HG03025 (cell line): ENCODE measurements around the gene CNPY3.

ENCODE experiments used
- ATAC-seq: cut with Tn5 transposase; IDR thresholded peaks from one replicate; pipeline ENCODE4 v1.9.1; 2021; ENCODE audit warnings: mild to moderate bottlenecking, moderate library complexity; ENCODE audit not compliant: unreplicated experiment, low FRiP score

Gene CNPY3

DNA sequence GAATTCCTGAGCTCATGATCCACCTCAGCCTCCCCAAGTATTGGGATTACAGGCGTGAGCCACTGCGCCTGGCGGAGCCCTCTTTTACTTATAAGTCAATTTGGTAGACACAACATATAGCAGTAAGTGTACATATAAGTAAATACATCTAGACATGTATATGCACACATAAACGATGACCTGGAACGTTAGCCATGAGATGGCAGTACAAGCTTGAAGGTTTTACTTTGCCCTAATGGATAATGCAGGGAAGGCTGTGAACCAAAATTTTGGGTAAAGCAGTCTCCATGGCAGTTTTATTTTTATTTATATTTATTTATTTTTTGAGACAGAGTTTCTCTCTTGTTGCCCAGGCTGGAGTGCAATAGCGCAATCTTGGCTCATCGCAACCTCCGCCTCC is 28.8 kb downstream of the CNPY3 start:
- ATAC-seq = no peak

DNA sequence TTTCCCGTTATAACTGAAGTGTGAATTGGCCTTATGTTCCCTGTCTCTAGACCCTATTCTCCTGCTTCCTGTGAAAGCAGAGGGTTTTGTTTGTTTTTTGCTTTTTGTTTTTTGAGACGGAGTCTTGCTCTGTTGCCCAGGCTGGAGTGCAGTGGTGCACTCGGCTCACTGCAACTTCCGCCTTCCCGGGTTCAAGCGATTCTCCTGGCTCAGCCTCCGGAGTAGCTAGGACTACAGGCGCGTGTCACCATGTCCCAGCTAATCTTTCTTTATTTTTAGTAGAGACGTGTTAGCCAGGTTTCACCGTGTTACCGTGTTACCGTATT is 30.6 kb downstream of the CNPY3 start:
- no peak for ATAC-seq

DNA sequence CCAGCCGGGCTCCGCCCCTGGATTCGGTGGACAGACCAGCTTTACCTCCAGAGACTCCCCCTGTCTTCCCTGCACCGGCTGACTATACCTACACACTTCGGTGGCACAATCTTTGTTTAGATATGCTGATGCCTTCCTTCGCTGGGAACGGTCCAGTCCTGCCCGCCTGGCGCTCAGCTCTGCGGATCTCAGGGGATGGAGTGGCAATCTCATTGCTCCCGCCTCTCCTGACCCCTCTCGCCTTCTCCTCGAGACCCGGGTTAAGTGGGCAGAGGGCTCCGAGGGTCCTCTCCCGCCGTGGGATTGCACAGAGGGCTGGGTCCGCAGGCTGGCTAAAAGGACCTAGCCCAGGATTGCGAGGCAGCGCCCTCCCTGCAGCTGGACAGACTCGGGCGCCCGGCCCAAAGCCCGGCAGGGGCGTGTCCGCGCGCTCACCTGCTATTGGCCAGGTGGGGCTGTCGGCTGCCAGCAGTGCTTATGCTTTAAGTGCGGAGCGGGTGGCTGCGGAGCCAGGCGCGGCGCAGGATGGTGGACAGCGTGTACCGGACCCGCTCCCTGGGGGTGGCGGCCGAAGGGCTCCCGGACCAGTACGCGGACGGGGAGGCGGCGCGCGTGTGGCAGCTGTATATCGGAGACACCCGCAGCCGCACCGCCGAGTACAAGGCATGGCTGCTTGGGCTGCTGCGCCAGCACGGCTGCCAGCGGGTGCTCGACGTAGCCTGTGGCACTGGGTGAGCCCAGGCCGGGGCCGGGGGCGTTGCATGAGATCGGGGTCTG is 31.2 kb downstream of the CNPY3 start, which contains the start of gene GNMT:
TSS of gene GNMT (plus strand) at position 512 of the 777 bp plus-strand sequence. CDS start at position 526, 14 bp downstream.
- ATAC-seq = no peak

DNA sequence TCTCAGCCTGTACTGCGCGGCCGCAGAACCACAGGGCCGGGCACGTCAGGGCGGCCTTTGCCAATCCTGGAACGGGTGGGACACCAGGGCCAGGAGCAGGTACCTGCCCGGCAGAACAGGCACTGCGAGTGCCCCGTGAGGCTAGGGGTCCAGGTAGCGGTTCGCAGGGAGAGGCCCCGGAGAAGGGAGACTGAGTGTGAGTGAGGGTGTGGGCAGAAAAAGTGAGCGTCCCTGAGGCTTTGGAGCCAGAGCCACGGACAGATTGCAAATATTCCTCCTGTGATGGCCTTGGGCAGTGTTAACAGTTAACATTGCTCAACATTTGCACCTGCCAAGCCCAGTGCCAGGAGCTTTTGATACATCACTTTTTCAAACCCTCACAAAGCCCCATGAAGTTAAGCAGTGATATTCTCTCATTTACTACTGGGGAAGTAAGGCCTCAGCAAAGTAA is 31.8 kb downstream of the CNPY3 start:
- ATAC-seq = no peak

DNA sequence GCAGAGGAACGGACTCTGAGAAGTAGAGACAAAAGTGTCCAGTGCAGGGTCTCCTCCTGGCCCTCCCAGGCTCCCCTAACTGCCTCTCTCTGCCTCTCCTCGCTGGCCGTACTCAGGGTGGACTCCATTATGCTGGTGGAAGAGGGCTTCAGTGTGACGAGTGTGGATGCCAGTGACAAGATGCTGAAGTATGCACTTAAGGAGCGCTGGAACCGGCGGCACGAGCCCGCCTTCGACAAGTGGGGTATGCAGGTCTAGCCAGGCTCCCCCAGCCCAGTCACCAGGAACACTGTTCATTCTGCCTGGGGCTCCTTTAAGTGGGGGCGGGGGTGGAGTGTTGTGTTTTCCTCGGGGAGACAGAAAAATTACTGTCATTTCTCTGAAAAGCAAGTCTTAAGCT is 32.8 kb downstream of the CNPY3 start:
- no peak for ATAC-seq

DNA sequence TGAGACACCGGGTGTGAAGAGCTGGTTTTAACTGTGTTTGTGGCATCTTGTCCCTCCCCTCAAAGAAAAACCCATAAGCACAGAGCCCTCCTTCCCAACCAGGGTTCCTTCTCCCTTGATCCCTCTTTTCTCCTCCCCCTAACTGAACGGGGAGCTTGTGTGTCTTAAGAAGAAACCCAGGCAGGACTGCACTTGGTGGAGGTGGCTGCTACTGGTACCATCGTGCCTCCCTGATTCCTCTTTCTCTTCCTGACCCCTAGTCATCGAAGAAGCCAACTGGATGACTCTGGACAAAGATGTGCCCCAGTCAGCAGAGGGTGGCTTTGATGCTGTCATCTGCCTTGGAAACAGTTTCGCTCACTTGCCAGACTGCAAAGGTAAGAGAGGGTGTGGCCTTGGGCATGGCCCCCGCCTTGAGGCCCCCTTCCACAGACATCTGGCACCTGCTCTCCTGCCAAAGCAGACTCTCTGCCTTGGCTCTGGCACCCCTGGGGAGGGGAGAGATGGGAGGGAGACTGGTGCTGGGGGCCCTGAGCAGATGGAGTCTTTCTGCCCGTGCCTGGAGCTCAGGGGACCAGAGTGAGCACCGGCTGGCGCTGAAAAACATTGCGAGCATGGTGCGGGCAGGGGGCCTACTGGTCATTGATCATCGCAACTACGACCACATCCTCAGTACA is 33.4 kb downstream of the CNPY3 start:
- ATAC-seq = no peak

DNA sequence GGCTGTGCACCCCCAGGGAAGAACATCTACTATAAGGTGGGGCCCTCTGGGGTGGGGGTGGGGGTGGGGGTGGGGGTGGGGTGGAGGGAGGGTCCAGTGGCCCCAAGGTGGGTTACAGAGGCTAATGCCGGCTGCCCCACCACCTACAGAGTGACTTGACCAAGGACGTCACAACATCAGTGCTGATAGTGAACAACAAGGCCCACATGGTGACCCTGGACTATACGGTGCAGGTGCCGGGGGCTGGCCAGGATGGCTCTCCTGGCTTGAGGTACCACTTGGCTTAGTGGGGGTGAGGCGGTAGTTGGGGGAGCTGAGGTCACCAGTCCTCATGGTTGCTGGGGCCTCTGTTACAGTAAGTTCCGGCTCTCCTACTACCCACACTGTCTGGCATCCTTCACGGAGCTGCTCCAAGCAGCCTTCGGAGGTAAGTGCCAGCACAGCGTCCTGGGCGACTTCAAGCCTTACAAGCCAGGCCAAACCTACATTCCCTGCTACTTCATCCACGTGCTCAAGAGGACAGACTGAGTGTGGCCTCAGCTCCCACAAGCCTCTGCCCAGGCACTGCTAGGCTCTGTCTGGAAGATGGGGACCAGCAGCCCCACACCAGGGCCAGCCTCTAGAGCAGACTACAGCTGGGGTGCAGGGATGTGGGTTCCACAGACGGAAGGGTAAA is 34.0 kb downstream of the CNPY3 start:
- no peak for ATAC-seq

DNA sequence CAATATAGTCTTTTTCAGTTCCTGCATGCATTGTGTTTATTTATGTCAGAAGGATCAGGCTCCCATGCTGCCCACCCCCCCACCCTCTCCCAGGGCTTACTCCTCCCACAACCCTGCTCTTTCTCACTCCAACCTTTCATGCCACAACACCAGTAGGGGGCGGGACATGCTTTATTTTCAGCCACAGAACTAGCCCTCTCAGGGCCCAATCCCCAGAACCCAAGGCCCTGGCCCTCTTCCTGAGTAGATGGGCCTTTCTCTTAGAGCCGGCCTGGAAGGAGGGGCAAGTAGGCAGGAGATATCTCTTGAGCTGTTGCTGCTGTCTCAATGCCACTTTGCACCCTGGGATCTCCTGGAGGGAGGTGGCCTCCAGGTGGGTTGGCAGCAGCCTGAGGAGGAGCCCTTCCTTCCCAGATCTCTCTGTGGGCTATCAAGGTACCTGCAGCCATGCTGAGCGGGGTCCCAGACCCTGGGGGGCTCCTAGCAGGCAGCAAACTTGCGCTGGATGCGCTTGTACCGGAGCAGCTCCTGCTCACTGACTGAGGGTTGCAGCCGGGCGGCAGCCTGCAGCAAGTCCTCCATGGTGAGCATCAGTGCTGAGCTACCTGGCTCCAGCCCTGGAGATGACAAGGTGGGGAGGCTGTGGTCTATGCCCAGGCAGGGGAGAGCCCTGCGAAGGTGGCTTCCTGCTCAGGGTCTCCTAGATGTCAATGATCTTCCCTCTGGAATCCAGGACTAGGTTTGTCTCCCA is 34.8 kb downstream of the CNPY3 start:
- no peak for ATAC-seq

DNA sequence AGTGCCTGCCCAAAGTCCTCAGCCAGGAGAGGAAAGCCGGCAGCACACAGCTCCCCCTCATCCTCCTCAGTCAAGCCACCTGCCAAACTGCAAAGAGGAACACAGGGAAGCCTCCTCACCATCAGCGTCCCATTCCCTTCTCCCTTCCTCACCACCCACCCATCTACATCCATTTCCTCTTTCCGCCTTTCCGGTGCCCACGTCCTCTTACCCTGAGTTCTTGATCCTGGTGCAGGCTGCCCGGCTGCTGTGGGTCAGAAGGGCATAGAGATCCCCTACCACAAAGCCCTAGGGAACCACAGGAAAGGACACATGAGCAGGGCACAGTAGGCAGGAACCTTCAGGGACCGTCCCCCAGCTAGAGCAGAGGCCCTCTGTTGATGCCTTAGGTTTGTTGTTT is 37.3 kb downstream of the CNPY3 start:
- no peak for ATAC-seq

DNA sequence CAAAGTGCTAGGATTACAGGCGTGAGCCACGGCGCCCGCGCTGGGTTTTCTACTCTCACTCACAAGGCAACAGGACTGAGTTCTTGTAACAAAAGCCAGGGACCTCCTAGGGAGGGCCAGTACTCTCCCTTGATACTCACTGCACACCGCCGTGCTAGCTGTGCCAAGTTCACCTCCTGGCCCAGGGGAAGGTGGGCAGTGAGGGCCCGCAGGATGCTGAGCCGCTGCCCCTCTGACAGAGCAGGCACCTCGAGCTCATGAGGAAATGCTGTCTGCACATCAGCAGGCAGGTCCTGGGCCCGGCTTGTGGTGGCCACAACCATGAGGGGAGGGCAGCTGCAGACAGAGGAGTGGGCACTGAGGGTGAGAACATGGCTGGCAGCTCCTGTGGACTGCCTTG is 37.9 kb downstream of the CNPY3 start:
- no peak for ATAC-seq

DNA sequence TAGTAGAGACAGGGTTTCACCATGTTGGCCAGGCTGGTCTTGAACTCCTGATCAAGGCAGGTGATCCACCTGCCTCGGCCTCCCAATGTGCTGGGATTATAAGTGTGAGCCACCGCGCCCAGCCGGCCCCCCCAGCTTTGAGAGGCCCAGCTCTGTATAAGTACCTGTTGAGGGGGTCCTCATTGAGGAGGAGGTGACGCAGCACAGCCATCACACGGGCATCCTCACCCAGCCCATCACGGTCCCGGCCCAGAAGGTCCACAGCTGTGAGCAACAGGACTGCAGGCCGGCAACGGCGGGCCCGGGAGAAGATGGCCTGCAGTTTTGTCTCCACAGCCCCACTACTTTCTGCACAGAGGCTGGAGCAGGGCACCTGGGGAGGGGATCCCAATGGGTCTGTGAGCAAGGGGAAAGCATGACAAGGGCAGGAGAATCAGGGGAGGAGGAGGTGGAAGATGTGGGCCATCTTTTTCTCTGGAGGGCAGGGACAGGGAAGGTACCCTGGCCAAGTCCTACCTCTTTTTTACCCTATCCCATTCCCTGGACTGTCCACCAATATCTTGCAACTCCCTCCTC is 38.9 kb downstream of the CNPY3 start:
- no peak for ATAC-seq

DNA sequence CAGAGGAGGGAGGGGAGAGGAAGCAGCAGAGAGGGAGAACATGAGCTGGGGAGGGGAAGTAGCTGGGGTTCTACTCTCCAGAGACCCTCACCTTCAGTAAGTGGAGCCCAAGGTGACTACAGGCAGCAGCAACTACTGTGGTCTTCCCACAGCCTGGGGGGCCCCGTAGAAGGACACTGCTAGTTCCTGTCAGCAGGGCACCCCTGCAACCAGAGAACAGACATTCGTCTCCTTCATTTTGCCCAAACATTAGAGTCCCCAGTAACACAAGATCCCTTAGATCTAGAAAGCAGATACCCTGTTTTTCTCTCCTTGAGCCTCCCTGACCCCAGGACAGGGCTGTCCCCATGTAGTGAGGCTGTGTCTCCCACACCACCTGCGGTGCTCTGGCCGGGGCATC is 39.5 kb downstream of the CNPY3 start:
- ATAC-seq = no peak

DNA sequence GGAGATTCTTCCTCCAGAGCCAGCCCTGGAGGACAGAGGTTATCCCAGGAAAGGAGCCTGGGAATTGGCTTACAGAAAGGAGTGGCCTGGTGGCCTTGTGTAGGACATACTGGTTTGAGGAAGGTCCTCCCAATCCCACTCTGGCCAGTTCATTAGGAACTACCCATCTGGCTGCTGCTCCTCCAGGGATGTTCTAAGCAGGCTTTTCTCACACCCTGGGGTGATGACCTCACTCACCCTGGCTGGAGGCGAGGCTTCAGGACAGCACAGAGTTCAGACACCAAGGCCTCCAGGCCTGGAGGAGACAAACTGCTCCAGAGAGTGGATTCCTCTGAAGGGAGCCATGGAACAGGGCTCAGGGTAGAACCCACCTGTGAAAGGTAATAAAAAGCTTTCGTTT is 40.2 kb downstream of the CNPY3 start:
- no peak for ATAC-seq

DNA sequence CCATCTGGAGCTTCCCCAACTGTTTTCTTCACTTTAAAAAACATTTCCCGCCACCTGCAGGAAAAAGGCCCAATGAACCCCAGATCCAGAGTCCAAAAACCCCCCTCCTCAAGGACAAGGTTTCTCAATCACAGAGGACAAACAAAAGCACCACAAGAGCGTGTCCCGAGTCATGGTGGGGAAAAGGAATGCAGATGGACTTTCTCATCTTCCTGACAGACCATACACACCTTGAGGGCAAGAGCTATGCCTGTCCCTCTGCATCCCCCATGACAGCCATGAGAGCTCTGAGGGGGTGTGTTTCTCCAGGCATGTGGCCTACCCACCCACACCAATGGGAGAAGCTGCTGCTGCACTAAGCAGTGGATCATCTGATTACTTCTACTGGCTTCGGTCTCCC is 40.7 kb downstream of the CNPY3 start:
- no peak for ATAC-seq

DNA sequence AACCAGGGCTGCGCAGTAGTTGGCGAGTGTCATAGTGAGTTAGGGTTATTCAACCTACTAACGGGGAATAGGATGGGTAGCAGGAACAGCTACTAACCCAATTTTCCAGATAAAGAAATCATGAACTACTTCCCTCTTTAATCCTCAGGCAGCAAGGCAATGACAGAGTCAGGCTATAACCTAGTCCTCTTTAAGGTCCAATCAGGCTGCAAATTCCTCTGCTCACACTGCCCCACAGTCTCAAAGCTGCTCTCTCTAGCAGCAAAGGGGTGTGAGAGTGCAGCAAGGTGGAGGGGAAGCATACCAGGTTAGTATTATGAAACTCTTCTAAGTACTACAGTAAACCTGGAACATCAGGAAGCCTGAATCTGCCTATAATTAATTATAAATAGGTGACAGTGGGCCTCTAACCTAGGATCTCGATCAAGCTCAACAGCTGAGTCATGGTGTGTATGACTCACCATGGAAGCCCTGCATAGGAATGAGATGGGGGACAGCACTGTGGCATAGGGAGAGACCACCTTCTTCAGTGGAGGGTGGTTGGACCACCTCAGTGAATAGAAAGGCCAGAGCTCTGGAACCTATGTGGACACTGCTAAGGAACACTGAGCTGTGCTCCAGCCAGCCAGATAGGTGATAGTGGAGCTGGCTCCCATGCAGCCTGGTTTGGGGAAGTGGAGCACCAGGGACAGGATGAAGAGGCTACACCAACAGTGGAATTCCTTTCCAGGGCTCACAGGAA is 41.8 kb downstream of the CNPY3 start:
- ATAC-seq = no peak

DNA sequence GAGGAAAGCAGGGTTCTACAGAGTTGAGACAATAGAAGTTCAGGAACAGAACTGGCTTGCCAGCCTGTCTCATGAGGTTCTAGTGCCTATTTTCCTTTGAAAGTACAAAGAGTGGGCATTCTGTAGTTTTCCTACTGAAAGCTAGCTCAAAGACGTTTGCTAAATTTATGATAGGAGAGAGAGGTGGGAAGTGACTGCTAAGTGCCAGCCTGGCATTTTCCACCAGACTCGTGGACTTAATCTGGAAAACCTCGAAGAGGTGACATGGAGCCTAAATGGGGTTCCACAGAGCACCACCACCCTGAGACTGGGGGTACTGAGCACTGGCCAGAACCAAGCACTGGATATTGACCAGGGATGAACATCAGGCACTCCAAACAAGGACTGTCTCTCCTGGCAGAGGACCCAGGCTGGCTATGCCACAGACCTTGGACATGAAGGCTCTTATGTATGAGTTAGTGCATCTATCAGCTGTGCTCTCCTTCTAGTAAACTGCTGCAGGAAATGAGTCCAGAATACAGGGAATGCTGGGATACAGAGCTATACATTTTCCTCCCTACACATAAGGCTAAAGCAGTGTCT is 42.6 kb downstream of the CNPY3 start:
- ATAC-seq = no peak

DNA sequence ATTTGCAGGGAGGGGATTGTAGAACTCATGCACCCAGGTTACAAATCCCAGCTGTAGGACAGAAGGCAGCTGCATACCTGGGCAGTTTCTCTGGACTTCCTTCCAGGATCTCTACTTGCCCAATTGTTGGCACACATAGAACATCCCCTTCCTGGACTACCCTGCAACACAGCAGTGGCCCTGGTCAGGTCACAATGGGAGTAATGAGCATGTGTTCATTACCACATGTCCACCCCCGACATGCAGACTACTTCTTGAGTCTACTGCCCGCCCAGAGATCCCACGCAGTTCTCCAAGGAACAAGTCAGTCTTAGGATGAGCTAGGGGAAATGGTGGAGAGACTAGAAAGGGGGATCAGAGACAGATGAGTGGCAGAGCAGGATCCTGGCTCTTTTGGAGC is 44.6 kb downstream of the CNPY3 start:
- no peak for ATAC-seq

DNA sequence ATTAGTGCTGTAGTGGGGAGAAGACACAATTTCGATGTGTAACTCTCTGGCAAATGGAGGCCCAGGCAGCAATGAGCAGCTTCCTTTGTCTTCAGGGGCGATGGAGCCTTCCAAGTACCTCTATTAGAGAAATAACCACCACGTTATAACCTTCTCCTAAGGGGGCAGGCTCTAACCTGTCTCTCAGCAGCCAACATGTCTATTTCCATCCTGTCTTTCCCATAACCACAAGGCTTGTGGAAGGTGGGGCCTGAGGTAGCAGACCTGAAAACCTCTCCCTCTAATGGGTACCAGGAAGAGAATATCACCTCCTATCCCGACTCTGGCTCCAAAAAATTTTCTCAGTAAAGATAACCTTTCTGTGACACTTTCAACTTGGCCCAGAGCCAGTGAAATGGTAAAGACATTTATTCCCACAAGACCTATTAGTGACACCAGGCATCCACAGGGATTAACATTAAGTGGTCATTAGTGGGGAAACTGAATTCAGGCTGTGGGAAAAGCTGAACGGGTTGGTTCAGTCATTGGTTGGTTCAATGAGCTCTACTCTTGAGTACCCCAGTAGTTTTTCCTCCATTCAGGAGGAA is 45.7 kb downstream of the CNPY3 start:
- no peak for ATAC-seq

DNA sequence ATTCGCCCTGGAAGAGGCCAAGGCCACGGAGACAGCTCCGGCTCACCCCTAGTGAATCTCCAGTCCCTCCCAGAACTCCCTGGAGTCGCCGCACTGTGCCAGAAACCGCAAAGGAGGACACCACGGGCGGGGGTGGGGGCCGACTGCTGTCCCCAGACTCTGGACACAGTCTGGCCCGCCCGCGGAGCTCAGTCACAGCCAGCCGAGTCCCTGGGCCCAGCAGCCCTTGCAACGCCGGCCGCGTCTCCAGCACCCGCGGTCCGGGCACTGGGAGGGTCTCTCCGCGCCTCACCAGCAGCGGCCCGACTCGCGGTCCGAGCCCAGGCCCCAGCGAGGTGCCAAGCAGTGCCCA is 49.2 kb downstream of the CNPY3 start:
- peak; percentile 25 for ATAC-seq
